HG03097 (cell line): ENCODE data around the gene PPP1R14B.
A peak's percentile ranks its signal among the peaks of the same experiment; 100 is the strongest.

ENCODE experiments used
- ATAC-seq: cut with Tn5 transposase; IDR thresholded peaks from one replicate; pipeline ENCODE4 v1.9.1; 2021; ENCODE audit not compliant: unreplicated experiment, low FRiP score

PPP1R14B gene

DNA sequence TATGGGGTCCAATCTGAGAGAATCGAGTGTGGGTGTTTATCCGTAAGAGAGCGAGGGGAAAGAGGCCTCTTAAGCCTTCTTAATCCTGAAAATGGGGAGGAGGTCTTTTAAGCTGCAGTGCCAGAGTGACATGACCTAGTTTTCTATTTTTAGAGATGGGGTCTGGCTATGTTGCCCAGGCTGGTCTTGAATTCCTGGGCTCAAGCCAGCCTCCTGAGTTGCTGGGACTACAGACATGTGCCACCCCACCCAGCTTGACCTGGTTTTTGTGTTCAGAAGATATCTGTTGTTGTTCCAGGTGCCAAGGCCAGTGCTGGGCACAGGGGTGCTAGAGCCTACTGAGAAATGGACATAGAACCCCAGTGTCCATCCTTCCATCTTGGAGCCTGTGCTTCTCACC is 36.3 kb upstream of the PPP1R14B start:
- ATAC-seq, result no peak

DNA sequence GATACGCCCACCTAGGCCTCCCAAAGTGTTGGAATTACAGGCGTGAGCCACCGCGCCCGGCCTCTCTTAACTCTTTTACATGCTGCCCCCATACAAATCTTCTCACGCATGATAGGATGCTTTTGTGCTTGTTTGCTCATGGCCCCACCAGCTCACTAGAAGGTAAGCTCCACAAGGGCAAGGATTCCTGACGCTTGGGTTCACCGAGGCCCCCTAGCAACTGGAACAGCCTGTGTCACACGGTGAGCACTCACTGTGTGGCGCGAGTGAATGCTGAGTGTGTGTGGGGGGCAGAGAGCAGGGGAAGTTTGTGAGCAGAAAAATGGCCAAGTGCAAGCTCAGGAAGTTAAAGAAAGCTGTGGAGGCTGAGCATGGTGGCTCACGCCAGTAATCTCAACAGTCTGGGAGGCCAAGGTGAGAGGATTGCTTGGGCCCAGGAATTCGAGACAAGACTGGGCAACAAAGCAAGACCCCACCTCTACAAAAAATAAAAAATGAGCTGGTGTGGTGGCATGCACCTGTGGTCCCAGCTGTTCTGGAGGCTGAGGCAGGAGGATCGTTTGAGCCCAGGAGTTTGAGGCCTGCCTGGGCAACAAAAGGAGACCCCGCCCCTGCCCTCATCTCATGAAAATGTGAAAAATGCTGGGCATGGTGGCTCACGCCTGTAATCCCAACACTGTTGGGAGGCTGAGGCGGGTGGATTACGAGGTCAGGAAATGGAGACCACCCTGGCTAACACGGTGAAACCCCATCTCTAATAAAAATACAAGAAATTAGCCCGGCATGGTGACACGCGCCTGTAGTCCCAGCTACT is 35.4 kb upstream of the PPP1R14B start:
- ATAC-seq, result no peak

DNA sequence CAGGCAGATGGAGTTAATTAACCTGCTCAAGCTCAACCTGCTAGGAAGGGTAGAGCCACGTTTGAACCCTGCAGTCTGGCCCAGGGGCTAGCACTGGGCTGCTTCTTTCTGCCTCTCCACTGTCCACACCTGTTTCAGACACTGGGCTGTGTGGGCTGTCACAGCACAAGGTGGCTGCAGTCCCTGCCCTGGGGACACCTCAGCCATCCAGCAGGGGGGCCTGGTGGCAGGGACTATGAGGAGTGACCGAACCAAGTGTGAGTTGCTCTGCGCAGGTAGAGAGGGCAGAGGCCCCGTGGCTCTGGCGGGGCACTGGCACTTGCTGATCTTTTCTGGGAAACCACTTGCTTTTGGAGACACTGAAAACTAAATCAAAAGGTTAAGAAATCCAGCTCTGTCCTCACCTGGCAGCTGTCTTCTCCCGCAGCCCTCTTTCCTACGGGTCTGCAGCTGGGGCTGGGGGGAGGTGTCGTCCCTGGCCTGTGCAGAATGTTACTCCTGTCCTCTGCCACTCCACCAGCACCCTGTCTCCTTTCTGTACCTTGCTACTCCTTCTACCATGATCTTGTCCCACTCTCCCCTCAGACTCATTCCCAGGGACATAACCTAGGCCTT is 31.9 kb upstream of the PPP1R14B start:
- no peak for ATAC-seq

DNA sequence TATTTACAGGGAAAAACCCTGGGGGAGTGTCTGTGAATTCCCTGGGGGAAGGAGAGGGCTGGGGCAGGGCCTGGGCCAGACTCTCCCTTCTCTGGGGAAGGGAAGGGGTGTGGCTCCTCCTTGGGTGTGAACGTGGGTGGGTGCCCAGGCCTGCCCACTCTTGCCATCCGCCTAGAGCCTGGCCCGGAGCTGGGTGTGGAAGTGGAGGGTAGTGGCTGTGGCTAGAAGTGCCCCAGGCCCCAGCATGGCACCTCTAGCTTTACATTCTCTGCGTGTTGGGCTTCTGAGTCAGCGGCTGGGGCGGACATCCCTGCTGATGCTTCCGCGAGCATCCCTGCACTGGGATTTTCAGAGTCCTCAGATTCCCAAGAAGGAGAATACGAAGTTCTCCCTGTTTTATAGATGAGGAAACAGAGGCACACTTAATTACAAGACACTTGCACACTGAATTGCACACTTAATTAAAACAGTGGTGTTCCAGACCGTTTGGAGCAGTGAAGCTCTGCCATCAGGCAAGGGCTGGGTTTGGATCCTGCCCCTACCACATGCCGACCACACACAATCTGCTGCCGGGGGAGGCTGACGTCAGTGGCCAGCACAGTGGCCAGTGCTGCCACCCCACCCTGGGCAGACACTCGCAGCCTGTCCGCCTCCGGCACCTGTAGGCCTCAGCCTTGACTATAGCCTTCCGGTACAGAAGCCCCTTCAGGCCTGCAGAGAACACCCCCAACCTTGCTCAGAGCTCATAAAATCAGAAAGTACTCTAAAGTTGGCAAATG is 30.1 kb upstream of the PPP1R14B start:
- ATAC-seq, result no peak

DNA sequence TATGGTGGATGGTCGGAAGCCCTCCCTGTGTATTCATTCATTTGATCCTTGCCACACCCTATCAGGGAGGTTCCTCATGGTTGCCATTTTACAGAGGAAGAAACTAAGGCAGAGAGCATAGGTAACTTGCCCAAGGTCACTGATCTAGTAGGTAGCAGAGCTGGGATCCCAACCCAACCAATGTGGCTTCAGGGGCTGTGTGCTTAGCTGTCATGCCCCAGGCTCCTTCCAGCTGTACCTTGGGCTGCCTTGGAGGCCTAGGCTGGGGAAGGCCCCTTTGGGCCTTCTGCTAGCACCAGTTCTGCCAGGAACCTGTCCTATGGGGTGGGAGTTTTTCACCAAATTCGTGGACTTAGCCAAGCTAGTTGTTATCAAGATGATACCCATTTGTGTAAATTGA is 29.1 kb upstream of the PPP1R14B start:
- no peak for ATAC-seq

DNA sequence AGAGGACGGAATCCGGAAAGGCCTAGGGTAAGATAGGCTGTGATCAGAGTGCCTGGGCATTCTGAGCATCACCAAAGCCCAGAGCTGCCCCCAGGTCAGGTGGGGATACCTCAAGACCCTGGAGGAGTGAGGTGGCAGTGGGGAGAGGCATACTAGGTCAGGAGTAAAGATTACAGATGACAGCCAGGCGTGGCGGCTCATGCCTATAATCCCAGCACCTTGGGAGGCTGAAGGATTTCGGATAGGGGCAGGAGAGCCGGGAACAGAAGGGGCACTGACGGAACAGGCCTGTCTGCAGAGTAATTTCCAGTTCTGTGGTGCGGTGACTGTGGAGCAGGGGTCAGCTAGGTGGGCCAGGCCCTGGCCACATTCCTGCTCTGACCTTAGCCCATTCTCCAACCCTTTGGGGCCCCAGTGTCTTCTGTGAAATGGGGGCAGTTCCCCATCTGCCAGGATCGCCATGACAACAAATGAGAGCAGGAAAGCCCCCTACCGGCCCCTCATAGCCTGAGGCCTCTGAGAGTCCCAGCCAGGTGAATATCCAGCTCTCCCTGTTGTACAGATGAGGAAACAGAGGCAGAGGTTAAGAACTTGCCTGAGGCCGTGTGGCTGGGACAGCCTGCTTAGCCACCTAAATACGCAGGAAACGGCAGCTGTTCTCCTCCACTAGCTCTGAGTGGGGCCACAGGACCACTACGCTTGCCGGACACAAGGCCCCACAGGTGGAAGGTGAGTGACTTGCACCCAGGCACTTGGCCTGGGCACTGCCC is 28.5 kb upstream of the PPP1R14B start:
- ATAC-seq, result no peak

DNA sequence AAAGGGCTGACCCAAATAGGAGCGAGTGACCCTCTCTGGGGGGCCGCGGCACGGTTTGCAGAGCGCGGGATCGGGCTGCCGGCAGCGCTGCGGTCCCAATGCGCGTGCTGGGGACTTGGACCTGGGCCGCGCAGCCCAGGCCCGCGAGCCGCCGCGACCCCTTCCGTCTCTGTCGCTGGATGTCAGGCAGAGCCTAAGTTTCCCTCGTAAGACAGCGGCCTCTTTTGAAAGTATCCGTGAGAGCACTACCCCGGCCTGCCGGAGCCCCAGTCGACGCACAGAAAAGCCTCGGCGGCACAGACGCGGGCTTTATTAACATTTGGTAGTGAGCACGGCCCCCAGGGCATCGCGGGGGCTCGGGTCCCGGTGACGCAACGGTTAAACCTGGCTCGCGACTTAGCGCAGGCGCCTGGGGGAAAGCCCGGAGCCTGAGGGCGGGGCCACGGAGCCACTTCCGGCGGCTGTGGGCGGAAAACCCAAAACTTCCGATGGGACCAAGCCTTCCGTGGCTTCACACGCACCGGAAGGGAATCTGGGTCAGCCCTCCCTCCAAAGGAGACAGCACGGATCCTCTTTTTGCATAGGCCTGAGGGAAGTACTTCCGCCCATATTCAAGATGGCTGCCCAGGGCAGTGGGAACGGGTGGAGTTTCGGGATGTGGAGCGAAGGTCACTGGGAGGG is 22.9 kb upstream of the PPP1R14B start:
- peak; percentile 63 for ATAC-seq

DNA sequence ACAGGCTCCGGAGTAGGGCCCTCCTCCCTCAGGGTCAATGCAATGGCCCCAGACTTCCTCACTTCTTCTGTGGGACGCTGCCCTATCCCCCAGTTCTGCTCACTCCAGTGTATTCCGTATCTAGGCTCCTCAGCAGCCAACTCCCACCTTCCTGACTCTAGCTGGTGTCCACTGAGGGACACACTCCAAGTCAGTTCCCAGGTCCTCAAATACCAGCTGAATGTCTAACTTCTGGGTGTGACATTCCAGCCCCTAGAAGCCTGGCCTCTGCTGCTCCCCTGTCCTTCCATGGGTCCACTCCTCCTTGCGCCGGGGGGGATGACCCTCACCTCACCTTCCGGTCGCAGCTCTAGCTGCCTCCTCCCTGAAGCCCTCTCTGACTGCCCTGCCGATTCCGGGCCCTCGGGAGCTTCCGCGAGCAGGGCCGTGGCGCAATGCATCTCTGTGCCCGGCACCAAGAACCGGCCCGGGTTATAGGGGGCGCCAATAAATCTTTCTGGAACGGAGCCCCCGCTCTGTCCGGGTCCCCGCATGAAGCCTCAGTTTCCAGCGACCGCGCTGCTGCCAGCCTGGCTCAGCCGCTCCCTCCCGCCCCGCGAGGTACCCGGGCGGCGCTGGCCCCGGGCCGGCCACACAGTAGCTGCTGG is 22.3 kb upstream of the PPP1R14B start:
- ATAC-seq, result peak; percentile 15

DNA sequence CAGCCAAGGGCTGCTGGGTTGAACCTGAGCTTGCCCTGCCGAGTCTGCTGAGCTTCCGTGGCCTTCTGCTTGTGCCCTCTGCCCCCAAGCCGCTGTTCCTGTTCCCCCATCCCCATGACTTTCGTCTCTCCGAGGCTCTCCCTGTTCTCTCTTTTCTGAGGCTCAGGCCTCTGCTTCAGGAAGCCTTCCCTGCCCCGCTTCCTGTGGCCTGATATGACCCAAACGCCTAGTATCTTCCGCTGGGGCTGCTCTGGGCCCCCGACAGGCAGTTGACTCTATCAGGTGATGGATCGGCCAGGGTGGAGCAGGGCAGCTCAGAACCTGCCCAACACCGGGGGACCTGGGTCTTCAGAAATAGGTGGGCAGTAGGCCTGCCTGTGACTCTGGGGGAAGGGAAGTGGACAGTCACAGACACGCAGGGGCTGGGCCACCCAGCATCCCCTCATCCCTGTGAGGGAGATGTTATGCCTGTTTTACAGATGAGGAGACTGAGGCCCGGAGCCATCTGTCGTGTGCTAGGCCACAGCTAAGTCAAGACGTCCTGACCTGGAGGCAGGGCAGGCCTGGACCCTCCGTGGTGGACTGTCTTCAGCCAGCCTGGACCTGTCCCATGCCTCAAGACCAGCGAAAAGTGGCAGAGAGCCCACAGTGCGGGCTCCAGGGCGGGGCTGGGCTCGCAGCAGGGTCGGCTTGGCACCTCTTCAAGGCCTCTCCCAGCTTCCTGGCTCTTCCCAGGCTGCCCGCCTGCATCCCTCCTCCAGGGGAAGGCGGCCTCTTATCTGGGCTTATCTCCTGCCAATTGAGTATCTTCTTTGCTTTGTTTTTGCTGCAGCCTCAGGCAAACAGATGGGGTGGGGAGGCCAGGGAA is 21.5 kb upstream of the PPP1R14B start:
- no peak for ATAC-seq

DNA sequence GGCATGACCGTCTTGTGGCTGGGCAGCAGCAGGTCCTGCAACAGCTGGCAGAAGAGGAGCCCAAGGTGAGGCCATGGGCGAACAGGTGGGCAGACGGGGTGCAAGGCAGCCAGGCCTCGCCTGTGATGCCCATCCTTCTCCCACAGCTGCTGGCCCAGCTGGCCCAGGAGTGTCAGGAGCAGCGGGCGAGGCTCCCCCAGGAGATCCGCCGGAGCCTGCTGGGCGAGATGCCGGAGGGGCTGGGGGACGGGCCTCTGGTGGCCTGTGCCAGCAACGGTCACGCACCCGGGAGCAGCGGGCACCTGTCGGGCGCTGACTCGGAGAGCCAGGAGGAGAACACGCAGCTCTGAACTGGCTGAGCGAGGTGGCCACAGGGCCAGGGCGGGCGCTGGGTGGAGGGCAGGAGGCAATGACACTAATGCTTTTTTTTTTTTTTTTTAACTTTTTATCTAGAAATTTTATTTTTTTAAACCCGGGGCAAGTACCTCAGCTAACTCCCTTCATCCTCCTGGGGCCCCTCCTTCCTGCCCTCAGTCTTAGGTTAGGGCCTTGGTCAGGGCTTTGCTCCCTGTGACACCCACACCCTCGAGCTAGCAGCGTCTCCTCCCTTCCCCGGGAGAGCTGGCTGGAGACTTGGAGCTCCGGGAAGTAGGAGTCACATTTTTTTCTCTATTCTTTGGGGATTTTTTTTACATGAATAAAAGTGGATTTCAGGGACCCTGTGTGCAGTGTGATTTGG is 20.6 kb upstream of the PPP1R14B start:
- ATAC-seq, result no peak

DNA sequence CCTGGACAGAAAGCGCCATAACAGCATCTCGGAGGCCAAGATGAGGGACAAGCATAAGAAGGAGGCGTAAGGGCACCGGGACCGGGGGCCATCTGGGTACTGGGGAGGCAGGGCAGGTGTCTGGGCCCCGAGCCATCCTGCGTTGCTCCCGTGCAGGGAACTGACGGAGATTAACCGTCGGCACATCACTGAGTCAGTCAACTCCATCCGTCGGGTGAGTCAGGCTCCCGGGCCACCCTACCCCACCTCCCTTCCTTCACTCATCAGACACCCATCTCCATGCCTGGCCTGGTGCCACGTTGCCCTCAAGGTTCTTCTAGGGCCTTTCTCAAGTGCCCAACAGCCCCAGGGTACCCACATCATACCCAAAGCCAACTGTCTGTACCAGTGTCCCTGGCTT is 19.6 kb upstream of the PPP1R14B start:
- no peak for ATAC-seq

DNA sequence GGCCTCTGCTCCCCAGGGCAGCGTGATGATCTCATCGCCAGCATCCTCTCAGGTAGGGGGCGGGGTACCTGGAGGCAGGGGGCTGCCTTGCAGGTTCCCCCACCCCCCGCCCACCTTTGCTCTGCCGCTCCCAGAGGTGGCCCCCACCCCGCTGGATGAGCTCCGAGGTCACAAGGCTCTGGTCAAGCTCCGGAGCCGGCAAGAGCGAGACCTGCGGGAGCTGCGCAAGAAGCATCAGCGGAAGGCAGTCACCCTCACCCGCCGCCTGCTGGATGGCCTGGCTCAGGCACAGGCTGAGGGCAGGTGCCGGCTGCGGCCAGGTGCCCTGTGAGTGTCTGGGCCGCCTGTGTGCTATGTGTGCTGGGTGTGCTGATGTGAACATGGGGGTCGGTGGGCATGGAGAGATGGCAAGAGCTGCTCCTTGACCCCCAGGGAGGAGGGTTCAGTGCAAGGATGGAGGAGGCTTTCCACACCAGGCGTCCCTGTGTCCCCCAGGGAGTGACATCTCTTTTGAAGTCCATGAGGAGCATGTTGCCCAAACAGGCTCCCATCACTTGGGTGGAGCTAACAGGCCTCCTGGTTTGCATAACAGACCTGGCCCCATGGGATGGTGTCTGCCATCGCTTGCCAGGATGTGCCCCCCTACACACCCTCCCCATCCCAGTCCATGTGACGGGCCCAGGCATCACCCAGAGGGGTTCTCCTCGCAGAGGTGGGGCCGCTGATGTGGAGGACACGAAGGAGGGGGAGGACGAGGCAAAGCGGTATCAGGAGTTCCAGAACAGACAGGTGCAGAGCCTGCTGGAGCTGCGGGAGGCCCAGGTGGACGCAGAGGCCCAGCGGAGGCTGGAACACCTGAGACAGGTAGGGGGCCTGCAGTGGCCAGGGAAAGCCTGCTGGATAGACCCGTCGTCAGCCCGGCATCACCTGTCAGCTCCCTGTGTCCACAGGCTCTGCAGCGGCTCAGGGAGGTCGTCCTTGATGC is 18.7 kb upstream of the PPP1R14B start:
- ATAC-seq, result no peak

DNA sequence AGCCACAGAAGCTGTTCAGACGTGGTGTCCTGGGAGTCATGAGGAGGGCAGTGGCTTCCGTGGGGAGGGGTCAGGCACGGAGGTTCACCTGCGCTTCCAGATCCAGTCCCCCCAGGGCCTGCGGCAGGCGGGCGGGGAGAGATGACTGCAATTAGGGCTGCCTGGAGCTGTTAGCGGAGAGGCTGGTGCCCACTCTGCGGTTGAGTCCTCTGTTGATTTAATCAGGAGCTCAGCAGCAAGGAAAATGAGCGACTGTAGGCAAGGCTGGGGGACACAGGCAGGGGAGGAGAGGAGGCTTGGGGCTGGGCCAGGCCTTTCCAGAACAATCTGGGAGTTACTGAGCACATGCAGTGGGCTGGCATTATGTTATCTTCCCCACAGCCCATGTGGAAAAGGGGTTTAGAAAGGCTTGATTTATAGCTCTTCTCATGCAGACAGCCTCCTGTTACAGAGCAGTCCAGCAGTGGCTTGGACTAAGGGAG is 17.7 kb upstream of the PPP1R14B start:
- no peak for ATAC-seq

DNA sequence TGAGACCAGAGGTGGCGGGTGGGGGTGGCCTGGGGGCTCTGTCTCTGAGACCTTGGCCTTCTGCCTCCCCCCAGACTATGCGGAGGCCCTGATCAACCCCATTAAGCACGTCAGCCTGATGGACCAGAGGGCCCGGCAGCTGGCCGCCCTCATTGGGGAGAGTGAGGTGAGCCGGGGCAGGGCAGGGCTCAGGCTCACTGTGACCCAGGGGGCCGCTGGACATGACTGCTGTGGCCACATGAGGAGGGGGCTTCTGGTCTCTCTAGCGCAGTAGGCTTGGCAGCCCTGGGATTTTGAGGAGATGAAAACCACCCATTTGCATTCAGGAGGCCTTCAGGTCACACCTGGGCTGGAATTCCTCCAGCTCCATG is 17.2 kb upstream of the PPP1R14B start:
- ATAC-seq, result no peak

DNA sequence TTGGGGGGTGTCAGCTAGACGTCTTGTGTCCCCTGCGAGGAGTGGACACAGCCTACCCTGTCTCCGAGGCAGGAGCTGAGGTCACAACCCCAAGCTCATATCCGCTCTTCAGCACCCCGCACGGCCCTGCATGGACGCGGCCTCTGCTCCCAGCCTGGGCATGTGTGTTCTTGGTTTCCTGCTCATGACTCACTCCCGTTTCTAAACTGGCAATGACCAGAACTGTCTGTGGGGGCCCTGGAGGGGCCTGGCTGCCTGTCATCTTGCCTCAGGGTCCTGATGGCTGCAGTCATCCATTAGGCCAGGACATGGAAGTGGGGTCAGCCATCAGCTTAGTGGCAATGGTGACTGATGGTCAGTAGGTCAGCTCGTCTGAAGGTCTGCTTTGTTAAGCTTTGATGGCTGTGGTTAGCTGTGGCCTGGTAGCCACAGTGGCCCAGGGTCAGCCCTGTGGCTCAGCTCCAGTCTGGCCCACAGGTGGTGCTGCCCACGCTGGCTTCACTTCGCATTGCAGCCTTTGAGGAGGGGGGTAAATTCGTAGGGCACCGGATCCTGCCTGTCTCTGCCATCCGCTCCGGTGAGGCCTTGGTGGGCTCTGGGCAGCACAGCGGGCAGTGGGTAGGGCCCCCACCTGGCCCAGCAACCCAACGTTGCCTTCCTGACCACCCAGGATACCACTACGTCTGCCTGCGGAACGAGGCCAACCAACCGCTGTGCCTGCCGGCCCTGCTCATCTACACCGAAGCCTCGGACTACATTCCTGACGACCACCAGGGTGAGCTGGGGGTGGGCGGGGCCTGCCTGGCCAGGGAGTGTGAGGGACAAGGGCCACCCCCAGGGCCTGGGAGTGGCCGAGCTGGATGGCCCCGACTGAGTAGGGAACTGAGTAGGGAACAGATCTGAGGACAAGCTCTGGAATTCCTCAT is 16.5 kb upstream of the PPP1R14B start:
- no peak for ATAC-seq
